ENCODE measurements around the gene PEX5L.

DNA sequence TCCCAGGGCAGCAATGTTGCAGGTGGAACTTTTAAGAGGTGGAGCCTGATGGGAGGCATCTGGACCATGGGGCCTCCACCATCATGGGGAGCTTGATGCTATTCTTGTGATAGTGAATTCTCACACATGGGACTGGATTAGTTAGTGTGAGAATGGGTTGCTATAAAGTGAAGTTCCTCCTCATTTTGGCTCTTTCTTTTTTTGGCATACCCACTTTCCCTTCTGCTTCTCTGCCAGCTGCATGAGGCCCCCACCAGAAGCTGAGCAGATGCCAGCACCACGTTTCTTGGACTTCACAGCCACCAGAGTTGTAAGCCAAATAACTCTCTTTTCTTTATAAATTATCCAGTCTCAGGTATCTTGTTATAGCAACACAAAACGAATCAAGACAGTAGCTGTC is 101.0 kb downstream of the PEX5L start:
- no peak for TF ChIP-seq CTCF (IDR thresholded peaks at IDR 0.05)
- TF ChIP-seq POLR2A (IDR thresholded peaks at IDR 0.05), result no peak
